ENCODE results near the gene PIK3R1. TPM values are rescaled to one million over a fixed set of nuclear protein-coding genes. Genes with fewer than 3 reads are reported as not detected.

Gene PIK3R1
- total and polyA plus RNA-seq, 2 of the 4 experiments (the other 2 are of a cell fraction): 2.4 to 9.3 TPM

DNA sequence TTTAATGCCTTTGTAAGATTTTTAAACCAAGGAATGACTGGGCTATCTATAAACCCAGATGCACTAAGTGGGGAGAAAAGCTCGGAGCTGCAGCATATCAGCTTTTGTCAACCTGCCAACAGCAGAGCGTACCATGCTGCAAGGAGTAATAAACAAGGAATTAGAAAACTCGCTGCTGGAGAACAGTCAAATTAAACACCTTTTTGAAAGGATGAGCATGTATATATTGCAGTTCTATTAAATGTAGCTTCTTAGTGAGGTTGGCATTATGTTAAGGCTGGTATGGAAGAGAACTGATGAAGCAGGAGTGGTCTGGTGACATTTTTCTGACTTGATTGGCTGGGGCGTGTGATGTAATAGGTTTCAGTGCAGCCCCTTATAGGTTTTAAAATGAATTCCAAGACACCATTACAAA is 74.7 kb downstream of the PIK3R1 start:
- intact Hi-C loops (cut with micrococcal nuclease) (no loop called here), dilution Hi-C loops (cut with HindIII; ENCODE audit: low sequenced_read_pairs, unreplicated experiment) (no loop called here), in situ Hi-C loops (cut with MboI; ENCODE audit: low sequenced_read_pairs) (no loop called here)
- Histone ChIP-seq H4K20me1 (ENCODE audit: insufficient read depth, low read length) (no peaks in the 10 kb centered on the region), H2BK20ac (ENCODE audit: low read depth, low read length) (no peak overlapping the region), H3K4me1 (ENCODE audit: control insufficient read depth, insufficient read depth, low read length) (peaks cover 7% of the 10 kb centered on the region), H2AK9ac (replicated peaks; ENCODE audit: low read depth, low read length, poor library complexity) (no peak overlapping the region), H3K4me2 (ENCODE audit: low read depth, low read length) (peak overlapping the region; percentile 35; the same call in 1 of the 2 replicates), H3K9me3 (ENCODE audit: control insufficient read depth, insufficient read depth, low read length) (no peaks in the 10 kb centered on the region), H3K23ac (ENCODE audit: low read depth, low read length) (no peak overlapping the region), H3K14ac (replicated peaks; ENCODE audit: low read depth, low read length) (no peak overlapping the region), H2BK5ac (ENCODE audit: low read depth, low read length, poor library complexity, severe bottlenecking) (no peak overlapping the region), H2BK15ac (ENCODE audit: low read depth, low read length) (no peak overlapping the region), H3K27me3 (ENCODE audit: control insufficient read depth, insufficient read depth, low read length) (no peaks in the 10 kb centered on the region), H3K9ac (ENCODE audit: low read depth, low read length) (no peak overlapping the region), H4K5ac (ENCODE audit: low read depth, low read length) (no peak overlapping the region), H3K4ac (ENCODE audit: low read depth, low read length) (no peak overlapping the region), H3K9me1 (ENCODE audit: insufficient read depth, low read length) (no peaks in the 10 kb centered on the region), H2BK120ac (ENCODE audit: low read depth, low read length) (no peak overlapping the region), H2AK5ac (ENCODE audit: low read depth, low read length) (no peak overlapping the region), H3K79me1 (ENCODE audit: low read depth in 1 of 2, low read length in 2 of 2) (peaks cover 8 to 14% of the 10 kb centered on the region in 2 experiments; a peak in 3 of 4 replicates), H2AFZ (replicated peaks; ENCODE audit: low read length, poor library complexity) (no peak overlapping the region), H4K8ac (ENCODE audit: low read depth in 2 of 2, low read length in 2 of 2) (no peak overlapping the region), H3K27ac (ENCODE audit: insufficient read depth, low read length) (no peak overlapping the region), H3K18ac (ENCODE audit: low read depth, low read length) (no peak overlapping the region), H3K36me3 (ENCODE audit: control insufficient read depth, insufficient read depth, low read length) (peaks cover 6% of the 10 kb centered on the region), H4K91ac (ENCODE audit: insufficient read depth, low read depth, low read length) (no peak overlapping the region), H3K4me3 (ENCODE audit: insufficient read depth, low read depth, low read length) (no peak overlapping the region), H3K56ac (ENCODE audit: extremely low read depth, insufficient read depth, low read length) (no peak overlapping the region)
- no peak for ATAC-seq (ENCODE audit: low read depth)
- ChIA-PET POLR2A (ENCODE audit: unreplicated experiment) (no interaction called here), CTCF (interaction anchor here (1.0 kb wide), 1 partner anchor 170 kb away, joined by 3 read pairs; no protein-coding TSS in a partner anchor)
- 20% methylated on average over 1 of the region's 4 CpGs; no CpG with 5 or more reads in 1 of the 2 experiments for WGBS, 2 experiments (ENCODE audit: extremely low coverage in 2 of 2, insufficient read length in 1 of 2)
- peak; percentile 54 for DNase-seq
- no TSS peak for BruUV-seq (replicated peaks)
- no peak for TF ChIP-seq CEBPB (IDR thresholded peaks at IDR 0.05; ENCODE audit: low read depth, low read length)
- no peak for TF ChIP-seq POLR2A (IDR thresholded peaks at IDR 0.05; ENCODE audit: low read depth, low read length)
- TF ChIP-seq MAFK (IDR thresholded peaks at IDR 0.05; ENCODE audit: low read depth, low read length): no peak
- no peak for TF ChIP-seq RAD21 (IDR thresholded peaks at IDR 0.05; ENCODE audit: low read length)
- TF ChIP-seq NFE2L2 (IDR thresholded peaks at IDR 0.05; ENCODE audit: low read depth, low read length): no peak
- TF ChIP-seq, protein P1, sequence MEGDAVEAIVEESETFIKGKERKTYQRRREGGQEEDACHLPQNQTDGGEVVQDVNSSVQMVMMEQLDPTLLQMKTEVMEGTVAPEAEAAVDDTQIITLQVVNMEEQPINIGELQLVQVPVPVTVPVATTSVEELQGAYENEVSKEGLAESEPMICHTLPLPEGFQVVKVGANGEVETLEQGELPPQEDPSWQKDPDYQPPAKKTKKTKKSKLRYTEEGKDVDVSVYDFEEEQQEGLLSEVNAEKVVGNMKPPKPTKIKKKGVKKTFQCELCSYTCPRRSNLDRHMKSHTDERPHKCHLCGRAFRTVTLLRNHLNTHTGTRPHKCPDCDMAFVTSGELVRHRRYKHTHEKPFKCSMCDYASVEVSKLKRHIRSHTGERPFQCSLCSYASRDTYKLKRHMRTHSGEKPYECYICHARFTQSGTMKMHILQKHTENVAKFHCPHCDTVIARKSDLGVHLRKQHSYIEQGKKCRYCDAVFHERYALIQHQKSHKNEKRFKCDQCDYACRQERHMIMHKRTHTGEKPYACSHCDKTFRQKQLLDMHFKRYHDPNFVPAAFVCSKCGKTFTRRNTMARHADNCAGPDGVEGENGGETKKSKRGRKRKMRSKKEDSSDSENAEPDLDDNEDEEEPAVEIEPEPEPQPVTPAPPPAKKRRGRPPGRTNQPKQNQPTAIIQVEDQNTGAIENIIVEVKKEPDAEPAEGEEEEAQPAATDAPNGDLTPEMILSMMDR (conservative IDR thresholded peaks at IDR 0.05; ENCODE audit: low read depth, low read length): no peak
- TF ChIP-seq MXI1 (IDR thresholded peaks at IDR 0.05; ENCODE audit: borderline replicate concordance, low read depth, low read length): no peak
- no peak for TF ChIP-seq SMC3 (IDR thresholded peaks at IDR 0.05; ENCODE audit: low read depth, low read length)
- TF ChIP-seq RCOR1 (IDR thresholded peaks at IDR 0.05; ENCODE audit: insufficient replicate concordance, low read length): no peak
